IMR-90 (cell line): ENCODE results near the gene AVPR1A.

Experiments
- BHLHE40 ChIP-seq: fragments of 150-350 bp; IDR thresholded peaks from 2 replicates; pipeline ENCODE4 v1.6.1; 2016; ENCODE audit warnings: mild to moderate bottlenecking, low read depth, low read length
- MAZ ChIP-seq: IDR thresholded peaks from 2 replicates; pipeline ENCODE4 v1.6.1; 2012; ENCODE audit warnings: low read depth, mild to moderate bottlenecking, low read length, improper control_type of control experiment, moderate library complexity, borderline replicate concordance
- MXI1 ChIP-seq: IDR thresholded peaks from 2 replicates; pipeline ENCODE4 v1.6.1; 2012; ENCODE audit warnings: low read depth, mild to moderate bottlenecking, low read length, moderate library complexity, borderline replicate concordance
- NFE2L2 ChIP-seq: fragments of 150-350 bp; IDR thresholded peaks from 2 replicates; pipeline ENCODE4 v1.6.1; 2016; ENCODE audit warnings: low read depth, mild to moderate bottlenecking, low read length
- POLR2A ChIP-seq: IDR thresholded peaks from 2 replicates; pipeline ENCODE4 v1.6.1; 2012; ENCODE audit warnings: mild to moderate bottlenecking, low read depth, low read length
- RAD21 ChIP-seq: IDR thresholded peaks from 2 replicates; pipeline ENCODE4 v1.6.1; 2012; ENCODE audit warnings: low read length, improper control_type of control experiment
- RFX5 ChIP-seq: IDR thresholded peaks from 2 replicates; pipeline ENCODE4 v1.8.0; 2012; ENCODE audit warnings: low read depth, mild to moderate bottlenecking, low read length, moderate library complexity
- TF ChIP-seq, protein P1 (sequence below): conservative IDR thresholded peaks from 2 replicates; pipeline ENCODE4 v1.5.1; 2012; ENCODE audit warnings: mild to moderate bottlenecking, low read depth, low read length, improper control_type of control experiment
- TF ChIP-seq, protein P2 (sequence below): fragments of 150-350 bp; IDR thresholded peaks from 2 replicates; pipeline ENCODE4 v1.6.1; 2017; ENCODE audit warnings: mild to moderate bottlenecking, antibody characterized with exemption, low read length, low read depth

DNA sequence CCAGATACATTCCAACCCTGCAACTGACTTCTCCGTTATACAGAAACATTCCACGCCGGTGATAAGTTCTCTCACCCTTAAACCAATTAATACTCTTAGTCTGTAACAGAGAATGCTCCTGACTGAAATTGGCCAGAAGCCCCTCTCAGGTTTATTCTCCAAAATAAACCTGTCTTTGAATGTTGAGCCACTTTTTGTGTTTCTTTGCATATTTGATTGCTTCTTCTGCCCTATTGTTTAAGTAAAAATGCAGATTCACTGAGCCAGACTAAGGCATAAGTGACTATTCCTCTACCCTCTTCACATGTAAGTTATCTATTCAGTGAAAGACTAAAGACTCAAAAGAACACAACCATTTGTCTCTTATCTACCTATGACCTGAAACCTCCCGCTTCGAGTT is 3.6 kb upstream of the AVPR1A start:
- TF ChIP-seq, protein P1, sequence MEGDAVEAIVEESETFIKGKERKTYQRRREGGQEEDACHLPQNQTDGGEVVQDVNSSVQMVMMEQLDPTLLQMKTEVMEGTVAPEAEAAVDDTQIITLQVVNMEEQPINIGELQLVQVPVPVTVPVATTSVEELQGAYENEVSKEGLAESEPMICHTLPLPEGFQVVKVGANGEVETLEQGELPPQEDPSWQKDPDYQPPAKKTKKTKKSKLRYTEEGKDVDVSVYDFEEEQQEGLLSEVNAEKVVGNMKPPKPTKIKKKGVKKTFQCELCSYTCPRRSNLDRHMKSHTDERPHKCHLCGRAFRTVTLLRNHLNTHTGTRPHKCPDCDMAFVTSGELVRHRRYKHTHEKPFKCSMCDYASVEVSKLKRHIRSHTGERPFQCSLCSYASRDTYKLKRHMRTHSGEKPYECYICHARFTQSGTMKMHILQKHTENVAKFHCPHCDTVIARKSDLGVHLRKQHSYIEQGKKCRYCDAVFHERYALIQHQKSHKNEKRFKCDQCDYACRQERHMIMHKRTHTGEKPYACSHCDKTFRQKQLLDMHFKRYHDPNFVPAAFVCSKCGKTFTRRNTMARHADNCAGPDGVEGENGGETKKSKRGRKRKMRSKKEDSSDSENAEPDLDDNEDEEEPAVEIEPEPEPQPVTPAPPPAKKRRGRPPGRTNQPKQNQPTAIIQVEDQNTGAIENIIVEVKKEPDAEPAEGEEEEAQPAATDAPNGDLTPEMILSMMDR = no peak
- TF ChIP-seq POLR2A (no peak), RAD21 (no peak), RFX5 (no peak), NFE2L2 (no peak), MXI1 (no peak), BHLHE40 (no peak), MAZ (no peak)
- TF ChIP-seq, protein P2, sequence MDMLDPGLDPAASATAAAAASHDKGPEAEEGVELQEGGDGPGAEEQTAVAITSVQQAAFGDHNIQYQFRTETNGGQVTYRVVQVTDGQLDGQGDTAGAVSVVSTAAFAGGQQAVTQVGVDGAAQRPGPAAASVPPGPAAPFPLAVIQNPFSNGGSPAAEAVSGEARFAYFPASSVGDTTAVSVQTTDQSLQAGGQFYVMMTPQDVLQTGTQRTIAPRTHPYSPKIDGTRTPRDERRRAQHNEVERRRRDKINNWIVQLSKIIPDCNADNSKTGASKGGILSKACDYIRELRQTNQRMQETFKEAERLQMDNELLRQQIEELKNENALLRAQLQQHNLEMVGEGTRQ = no peak
